Measurements from ENCODE around the gene MESD.

MESD gene

GRCh38 chr15:80955571-80956452, 33.8 kb downstream of the MESD start:
- peak; percentile 73 for DNase-seq

DNA sequence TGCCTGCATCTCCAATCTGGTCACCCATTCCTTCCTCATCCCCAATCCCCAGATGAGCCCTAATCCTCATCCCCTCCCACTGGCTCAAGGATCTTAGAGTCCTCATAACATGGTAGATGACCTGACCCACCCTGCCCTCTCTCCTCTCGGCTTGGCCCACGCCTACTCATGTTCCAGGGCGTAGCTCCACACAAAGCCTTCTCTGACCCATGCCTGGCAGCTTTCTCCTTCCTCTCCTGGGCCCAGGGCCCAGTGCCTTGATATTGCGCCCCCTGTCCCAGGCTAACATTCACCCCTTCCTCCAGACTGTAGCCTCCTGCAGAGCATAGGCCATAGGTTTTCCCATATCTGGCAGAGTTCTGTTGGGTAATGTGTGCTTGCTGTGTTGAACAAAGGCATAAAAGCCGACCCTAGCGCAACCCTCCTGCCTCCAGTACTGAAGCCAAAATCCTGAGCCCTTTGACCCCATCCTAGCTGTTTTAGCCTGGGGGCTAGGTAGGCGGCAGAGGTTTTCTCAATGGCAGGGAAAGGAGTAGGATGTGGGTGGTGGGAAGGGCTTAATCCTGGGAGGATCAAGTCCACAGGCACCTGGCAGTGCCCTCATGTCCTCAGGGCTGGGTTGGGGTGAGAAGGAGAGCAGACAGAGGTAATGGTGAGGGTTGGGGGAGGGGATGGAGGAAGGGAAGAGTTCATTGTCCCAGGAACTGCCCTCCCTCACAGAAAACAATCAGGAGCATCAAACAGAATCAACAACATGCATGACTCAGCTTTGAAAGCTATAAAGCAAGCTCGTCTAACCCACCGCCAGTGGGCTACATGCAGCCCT, 35.5 kb downstream of the MESD start:
- DNase-seq: no peak

GRCh38 chr15:80953001-80953952, 36.3 kb downstream of the MESD start:
- DNase-seq: no peak

GRCh38 chr15:80951941-80952340, 37.7 kb downstream of the MESD start:
- no peak for DNase-seq

GRCh38 chr15:80950291-80951078, 39.1 kb downstream of the MESD start:
- no peak for DNase-seq

DNA sequence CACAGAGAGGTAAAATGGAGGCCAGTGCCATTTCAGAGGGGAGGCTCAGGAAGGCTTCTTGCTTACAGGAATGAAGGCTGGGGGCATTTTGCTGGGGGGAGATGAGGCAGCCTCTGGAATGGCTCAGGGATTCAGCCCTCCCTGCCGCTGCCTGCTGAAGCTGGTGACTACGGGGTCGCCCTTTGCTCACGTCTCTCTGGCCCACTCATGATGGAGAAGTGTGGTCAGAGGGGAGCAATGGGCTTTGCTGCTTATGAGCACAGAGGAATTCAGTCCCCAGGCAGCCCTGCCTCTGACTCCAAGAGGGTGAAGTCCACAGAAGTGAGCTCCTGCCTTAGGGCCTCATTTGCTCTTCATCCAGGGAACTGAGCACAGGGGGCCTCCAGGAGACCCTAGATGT, 39.9 kb downstream of the MESD start:
- no peak for DNase-seq

- no peak for DNase-seq
Measured at GRCh38 chr15:80948651-80949292, 40.8 kb downstream of the MESD start.

DNA sequence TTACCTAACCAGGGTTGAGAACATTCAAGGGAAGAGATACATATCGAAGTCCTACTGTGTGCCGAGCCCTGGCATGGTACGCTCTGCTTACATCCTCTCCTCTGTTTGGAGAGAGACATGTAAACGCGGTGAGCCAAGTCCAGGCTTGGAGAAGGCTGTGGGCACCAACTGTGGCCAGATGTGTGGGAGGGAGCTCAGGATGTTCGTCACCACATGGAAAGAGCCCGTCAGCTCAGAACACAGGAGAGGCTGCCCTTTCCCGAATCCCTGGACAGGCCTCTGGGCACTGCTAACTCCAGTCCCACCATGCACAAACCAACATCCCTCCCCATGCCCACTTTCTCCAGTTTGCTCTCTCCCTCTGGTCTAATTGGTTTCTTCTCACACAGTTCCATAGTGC, 43.0 kb downstream of the MESD start:
- DNase-seq: no peak

GRCh38 chr15:80945605-80946004, 44.0 kb downstream of the MESD start:
- DNase-seq: no peak

DNA sequence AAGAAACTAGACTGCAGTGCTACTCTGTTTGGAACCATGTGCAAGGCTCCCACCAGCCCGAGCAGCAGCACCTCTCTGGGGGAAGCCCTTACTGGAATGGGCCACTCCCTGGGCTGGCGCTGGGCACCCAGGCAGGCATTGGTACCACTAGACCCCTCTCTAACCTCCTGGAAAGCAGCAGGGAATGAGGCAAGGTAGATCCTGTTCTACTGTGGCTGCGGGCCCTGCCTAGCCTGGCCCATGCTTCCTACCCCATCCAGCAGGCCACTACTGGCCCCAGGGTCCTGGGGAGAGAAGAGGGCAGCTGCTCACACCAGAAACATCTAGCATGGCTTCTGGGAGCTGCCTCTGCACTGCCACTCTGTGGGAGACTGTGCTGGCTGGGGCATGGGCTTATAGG, 44.8 kb downstream of the MESD start:
- DNase-seq: no peak

DNA sequence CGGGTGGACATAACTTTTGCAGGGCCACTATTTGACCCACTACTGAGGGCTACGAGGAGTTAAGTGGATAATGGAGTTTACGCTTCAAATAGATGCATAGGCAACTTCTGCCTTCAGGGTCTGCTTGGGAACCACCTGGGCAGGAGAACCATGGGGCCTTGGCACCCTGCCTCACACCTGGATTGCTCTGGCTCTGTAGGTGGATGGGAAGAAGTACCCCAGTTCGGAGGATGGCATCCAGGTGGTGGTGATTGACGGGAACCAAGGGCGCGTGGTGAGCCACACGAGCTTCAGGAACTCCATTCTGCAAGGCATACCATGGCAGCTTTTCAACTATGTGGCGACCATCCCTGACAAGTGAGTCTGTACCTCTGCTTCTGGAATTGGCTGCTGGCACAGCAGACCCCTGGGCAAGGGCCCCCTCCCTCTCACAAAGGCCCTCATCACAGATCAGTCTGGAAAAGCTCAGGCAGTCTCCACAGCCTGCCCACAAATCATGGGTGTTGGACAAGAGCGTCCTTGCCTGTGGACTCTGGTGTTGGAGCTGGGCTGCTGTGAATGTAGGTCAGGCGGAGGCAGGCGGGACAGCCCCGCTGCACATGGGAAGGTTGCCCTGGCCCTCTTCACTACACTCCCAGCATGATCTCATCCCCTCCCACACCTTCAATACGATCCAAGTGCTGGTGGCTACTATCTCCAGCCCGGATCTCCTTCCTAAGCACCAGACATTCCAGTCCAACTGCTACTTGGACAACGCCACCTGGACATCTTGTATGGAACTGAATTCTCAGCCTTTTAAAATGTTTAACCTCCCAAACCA, 46.7 kb downstream of the MESD start:
- DNase-seq: no peak

GRCh38 chr15:80942266-80942665, 47.4 kb downstream of the MESD start:
- DNase-seq: no peak

DNA sequence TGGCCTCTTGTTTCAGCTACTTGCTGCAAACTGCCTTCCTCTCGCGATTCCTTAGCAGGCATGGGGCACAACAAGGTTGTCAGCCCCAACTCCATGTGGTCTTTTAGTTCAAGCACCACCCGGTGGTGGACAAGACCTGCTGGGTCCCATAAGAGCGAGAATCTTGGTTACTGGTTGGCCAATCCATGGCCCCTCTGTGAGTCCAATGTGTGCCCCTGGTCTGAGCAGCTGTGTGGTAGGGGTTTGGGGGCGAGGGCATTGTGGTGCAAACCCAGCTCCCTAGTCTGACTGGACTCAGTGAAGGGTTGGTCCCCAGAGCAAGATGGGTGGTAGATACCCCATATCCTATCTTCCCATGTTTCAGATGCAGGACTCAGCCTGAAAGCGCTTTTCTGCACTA, 48.8 kb downstream of the MESD start:
- no peak for DNase-seq

- DNase-seq: no peak
Measured at GRCh38 chr15:80940331-80940730, 49.3 kb downstream of the MESD start.

DNA sequence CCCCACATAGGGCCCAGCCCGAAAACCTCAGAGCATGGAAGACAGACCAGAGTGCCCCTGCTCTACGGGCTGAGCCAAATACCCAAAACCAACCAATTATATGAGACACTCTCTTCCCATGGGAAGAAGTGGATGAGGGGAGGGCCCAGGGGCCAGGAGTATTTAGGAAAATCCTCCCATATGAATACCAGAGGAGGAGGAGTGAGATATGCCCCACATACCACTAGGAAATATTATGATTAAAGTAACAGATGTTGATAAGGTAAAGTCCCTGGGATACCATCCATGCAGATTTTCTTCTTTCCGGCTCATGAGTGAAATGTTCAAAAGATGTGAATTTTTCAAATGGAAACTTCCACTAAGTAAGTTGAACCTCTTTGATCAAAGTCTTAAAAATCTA, 50.4 kb downstream of the MESD start:
- no peak for DNase-seq

DNA sequence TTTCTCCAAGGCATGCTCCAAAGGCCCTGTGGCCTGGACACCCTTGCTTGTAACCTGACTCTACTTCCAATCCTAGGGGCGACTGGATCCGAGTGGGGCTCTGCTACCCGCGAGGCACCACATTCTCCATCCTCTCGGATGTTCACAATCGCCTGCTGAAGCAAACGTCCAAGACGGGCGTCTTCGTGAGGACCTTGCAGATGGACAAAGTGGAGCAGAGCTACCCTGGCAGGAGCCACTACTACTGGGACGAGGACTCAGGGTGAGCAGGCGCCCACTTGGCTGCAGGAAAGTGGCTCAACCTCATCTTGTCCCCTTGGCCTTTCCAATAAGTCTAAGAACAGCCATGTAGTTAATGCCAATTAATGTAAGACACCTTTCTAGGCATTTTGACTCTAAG, 51.9 kb downstream of the MESD start:
- no peak for DNase-seq

GRCh38 chr15:80936288-80937078, 53.1 kb downstream of the MESD start:
- DNase-seq: no peak

DNA sequence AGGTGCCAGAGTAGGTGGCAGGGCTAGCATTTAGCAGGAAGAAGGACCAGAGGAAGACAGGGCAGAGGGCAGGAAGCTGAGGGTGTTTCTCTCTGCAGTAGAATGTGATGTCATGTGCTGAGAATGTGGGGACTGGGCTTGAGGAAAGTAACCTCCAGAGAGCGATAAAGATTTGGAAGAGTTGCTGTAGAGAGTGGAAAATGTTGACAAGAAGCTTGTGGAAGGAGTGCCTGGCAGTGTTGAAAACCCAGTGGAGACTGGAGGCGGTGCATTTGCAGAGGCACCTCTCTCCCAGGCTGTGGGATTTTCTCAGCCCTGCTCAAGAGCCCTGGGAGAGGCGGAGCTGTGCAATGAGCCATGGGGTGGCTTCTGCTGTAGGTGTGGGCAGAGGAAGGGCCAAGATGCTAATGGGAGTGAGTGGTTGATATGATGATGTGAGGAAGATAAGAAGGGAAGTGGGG, 54.8 kb downstream of the MESD start:
- DNase-seq: no peak

DNA sequence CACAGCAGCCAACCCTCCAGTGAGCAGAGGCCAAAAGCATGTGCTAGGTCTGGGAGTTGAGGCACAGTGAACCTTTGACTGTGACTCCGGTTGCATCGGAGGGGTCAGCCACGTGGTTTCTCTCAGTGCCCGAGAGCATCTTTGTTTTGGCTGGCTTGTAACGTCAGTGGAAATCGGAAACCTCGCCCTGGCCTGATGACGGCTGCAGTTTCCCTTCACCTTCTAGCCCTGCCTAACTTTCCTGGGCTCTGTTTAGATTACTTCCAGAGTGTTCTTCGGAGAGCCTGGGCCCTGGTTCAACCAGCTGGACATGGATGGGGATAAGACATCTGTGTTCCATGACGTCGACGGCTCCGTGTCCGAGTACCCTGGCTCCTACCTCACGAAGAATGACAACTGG, 56.6 kb downstream of the MESD start:
- no peak for DNase-seq

GRCh38 chr15:80932513-80932815, 57.2 kb downstream of the MESD start:
- no peak for DNase-seq

Data from stimulated activated CD4-positive, alpha-beta T cell treated with anti-CD3 and anti-CD28 coated beads, Interleukin-4, amount 100 ng/mL, for 24 hours (primary cell).